Peyer's patch (tissue), 4 donors: Measurements from ENCODE around the gene SULT1C4.

Source experiments
- CTCF ChIP-seq, 6 experiments: fragments of 450-650 bp in 4 of 6; fragments of 200-600 bp in 2 of 6; sonication (generic) in 1 of 6; IDR thresholded peaks; one replicate each; pipeline ENCODE4 v1.5.1; 2017 to 2019; ENCODE audit warnings: antibody characterized with exemption in 6 of 6, mild to moderate bottlenecking in 3 of 6, moderate library complexity in 1 of 6
- POLR2A ChIP-seq, 2 donors: fragments of 450-650 bp; IDR thresholded peaks; one replicate each; pipeline ENCODE4 v1.5.1; 2017; ENCODE audit warnings: antibody characterized with exemption in 2 of 2, mild to moderate bottlenecking in 2 of 2, moderate library complexity in 2 of 2

- TF ChIP-seq CTCF (IDR thresholded peaks at IDR 0.05) (no peak), POLR2A (IDR thresholded peaks at IDR 0.05) (no peak)
Measured at GRCh38 chr2:108393197-108393596, 15.4 kb downstream of the SULT1C4 start.
